Gastroesophageal sphincter (tissue), 3 donors: ENCODE measurements around the gene SLC10A1.

Experiments
- EP300 ChIP-seq: sonication (generic); formaldehyde crosslinking; IDR thresholded peaks from one replicate; pipeline ENCODE4 v1.6.1; 2017; ENCODE audit warnings: antibody characterized with exemption, mild to moderate bottlenecking
- POLR2A ChIP-seq, 2 donors: fragments of 450-650 bp; IDR thresholded peaks; one replicate each; pipeline ENCODE4 v1.6.1; 2017; ENCODE audit warnings: antibody characterized with exemption in 2 of 2, mild to moderate bottlenecking in 2 of 2, moderate library complexity in 1 of 2
- POLR2AphosphoS5 ChIP-seq: sonication (generic); formaldehyde crosslinking; IDR thresholded peaks from one replicate; pipeline ENCODE4 v1.6.1; 2017; ENCODE audit warnings: antibody characterized with exemption
- TF ChIP-seq, protein P1 (sequence below), 4 experiments: fragments of 200-600 bp in 2 of 4; fragments of 450-650 bp in 2 of 4; sonication (generic) in 1 of 4; IDR thresholded peaks; one replicate each; pipeline ENCODE4 v1.5.1; 2017 to 2019; ENCODE audit warnings: antibody characterized with exemption in 4 of 4, mild to moderate bottlenecking in 2 of 4, moderate library complexity in 2 of 4

GRCh38 chr14:69845050-69845581 lies 48.1 kb upstream of the SLC10A1 start:
- TF ChIP-seq, protein P1, sequence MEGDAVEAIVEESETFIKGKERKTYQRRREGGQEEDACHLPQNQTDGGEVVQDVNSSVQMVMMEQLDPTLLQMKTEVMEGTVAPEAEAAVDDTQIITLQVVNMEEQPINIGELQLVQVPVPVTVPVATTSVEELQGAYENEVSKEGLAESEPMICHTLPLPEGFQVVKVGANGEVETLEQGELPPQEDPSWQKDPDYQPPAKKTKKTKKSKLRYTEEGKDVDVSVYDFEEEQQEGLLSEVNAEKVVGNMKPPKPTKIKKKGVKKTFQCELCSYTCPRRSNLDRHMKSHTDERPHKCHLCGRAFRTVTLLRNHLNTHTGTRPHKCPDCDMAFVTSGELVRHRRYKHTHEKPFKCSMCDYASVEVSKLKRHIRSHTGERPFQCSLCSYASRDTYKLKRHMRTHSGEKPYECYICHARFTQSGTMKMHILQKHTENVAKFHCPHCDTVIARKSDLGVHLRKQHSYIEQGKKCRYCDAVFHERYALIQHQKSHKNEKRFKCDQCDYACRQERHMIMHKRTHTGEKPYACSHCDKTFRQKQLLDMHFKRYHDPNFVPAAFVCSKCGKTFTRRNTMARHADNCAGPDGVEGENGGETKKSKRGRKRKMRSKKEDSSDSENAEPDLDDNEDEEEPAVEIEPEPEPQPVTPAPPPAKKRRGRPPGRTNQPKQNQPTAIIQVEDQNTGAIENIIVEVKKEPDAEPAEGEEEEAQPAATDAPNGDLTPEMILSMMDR (IDR thresholded peaks at IDR 0.05), result no peak
- TF ChIP-seq POLR2A (IDR thresholded peaks at IDR 0.05) (no peak), POLR2AphosphoS5 (no peak), EP300 (no peak)
